GM18907 (cell line): ENCODE data around the gene CCNY.
"Not testable (repeated sequence)": the region's sequence is repeated elsewhere in the genome, so short reads cannot be mapped to it uniquely, and the experiment has no call there.

Experiments
- ATAC-seq: cut with Tn5 transposase; IDR thresholded peaks from one replicate; pipeline ENCODE4 v1.9.1; 2021; ENCODE audit warnings: mild to moderate bottlenecking, moderate library complexity; ENCODE audit not compliant: unreplicated experiment

Gene CCNY

DNA sequence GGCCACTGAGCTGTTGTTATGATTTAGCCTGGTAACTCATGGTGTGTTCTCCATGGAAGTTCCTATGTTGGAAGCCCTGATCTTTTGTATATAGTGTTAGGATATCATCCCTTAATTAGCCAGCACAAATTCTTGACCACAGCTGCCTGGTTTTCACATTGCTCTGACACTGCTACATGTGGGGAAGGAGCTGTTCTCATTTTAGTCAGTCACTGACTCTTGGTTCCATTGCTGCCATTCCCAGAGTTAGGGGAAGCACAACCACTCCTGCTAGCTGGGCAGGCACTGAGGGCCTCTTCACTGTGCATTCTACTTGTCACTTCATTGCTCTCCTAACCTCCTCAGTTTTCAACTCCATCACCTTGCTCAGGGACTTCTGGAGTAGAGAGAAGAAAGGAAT, 170.4 kb downstream of the CCNY start:
- no peak for ATAC-seq

DNA sequence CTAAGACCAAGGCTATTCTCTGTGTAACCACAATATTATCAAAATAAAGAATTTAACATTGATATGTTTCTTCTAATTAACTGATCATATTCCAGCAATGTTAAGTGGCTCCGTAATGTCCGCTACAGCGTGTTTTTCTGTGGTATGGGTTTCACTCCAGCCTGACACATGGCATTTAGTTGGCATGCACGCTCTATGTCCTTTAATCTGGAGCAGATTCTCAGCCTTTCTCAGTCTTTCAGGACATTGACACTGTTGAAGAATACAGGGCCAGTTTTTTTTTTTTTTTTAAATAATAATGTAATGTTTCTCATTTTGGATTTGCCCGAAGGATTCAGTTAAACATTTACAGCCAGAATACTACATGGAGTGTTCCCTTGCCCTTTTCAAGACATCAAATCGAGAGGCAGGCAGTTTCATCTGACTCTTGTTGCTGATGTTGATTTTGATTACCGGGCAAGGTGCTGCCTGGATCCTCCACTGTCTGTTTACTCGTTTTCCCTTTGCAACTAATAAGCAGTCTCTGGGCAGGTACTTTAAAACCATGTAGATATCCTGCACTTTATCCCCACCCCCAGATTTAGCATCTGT, 171.3 kb downstream of the CCNY start:
- ATAC-seq = no peak

DNA sequence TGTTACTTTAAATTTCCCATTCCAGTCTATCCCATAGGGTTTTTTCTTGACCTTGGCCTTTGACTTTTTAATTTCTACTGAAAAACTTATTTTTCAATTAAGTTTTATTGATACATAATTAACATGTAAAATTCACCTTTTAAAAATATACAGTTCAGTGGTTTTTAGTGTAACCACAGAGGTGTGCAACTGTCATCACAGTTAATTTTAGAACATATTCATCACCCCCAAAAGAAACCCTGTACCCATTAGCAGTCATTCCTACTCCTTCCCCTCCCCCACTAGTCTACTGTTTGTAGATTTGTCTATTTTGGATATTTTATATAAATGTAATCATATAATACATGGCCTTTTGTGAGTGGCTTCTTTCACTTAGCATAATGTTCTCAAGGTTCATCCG, 172.3 kb downstream of the CCNY start:
- no peak for ATAC-seq

DNA sequence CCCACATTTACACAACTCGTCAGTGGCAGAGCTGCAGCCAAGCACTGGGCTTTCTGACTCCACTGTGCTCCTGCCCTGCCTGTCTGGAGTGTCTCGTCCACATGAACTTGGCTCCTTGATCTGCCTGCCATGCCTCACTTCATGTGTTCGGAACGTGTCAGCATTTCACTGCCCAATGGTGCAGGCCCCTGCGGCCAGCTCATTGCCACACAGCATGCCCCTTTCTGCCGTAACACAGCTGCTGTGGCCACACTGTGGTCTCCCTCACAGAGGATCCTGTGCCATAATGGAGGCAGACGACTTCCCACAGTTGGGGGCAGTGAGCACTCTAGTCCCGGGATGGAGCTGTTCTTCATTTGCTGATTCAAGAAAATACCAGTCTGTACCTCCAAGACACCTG, 174.6 kb downstream of the CCNY start:
- no peak for ATAC-seq

DNA sequence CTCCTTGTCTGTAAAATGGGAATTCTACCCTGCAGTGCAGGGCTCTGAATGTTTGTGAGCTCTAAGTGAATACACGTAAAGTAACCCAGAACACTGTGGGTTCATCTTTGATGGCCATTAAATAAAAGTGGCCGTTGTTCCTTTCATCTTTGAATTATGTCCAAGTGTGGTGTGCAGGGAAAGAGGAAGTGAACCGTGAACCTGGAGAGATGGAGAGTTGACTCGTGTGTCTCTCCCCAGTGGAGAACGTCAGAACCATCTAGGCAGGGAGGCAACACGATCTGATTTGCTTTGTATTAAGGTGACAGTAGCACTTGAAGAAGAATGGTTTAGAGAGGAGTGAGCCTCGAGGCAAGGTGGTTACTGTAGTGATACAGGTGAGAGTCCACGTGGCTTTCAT, 175.3 kb downstream of the CCNY start:
- ATAC-seq = no peak

DNA sequence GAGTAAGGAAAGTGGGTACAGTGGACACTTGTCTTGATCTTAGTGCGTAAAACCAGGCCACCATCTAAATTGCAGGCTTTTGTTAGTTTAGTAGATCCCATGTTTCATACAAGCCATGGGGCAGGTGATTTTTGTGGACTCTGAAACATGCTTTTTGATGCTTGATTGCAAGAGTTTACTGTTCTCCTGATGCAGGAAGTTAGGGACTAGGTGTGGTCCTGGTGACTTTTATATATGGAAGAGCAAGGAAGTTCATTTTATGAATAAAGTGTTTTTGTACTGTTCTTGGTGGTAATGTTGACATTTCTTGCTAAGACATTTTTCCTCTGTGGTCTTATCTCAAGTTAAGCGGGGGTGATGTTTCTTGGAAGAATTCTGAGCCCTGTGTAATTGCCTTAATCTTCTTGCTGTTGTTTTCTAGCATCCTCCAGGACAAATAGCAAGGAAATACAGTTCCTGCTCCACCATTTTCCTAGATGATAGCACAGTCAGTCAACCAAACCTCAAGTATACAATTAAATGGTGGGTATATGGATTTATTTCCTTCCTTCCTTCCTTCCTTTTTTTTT, 179.9 kb downstream of the CCNY start:
- ATAC-seq = no peak

DNA sequence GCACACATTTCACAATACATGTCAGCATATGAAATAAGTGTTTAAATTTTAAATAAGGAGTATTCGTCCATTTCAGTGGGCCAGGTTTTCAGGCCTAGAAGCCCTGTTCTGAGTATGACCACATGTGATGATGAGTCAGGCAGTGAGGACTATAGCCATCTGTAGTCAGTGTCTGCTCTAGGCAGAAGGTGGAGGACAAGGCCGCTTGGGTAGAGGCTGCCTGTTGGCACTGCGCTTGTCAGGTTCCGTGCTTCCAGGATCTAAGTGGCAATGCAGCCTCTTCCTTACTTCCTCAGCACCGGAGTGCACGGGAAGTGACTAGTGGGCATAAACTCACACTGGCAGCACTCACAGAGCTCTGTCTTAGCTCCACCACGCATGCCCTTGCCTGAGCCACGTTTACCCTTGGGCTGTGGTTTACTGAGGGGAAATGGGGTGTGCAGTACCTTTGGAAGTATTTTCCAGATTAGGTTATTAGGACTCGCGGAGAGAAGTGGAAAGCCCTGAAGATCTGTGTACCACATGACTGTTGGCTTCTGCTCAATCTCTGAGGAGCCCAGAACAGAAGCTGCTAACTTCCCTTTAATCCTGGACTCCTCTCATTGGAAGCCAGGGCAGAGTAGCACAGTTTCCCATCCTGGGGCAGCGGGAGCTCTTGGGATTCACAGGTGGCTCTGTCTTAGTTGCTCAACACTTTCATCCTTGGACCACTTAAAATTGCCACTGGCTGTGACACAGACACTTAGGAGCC, 181.3 kb downstream of the CCNY start:
- ATAC-seq = no peak

DNA sequence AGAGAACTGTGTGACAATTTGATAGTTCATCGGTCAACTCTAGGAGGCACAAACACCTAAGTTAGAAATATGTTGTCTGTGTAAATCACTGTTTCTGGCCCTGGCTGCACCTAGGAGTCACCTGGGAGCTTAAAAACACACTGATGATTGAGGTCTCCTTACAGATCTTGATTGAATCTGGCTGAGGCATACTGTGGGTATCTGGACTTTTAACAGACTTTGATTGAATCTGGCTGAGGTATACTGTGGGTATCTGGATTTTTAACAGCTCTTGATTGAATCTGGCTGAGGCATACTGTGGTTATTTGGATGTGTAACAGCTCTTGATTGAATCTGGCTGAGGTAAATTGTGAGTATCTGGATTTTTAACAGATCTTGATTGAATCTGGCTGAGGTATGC, 181.9 kb downstream of the CCNY start:
- not testable (repeated sequence) for ATAC-seq

DNA sequence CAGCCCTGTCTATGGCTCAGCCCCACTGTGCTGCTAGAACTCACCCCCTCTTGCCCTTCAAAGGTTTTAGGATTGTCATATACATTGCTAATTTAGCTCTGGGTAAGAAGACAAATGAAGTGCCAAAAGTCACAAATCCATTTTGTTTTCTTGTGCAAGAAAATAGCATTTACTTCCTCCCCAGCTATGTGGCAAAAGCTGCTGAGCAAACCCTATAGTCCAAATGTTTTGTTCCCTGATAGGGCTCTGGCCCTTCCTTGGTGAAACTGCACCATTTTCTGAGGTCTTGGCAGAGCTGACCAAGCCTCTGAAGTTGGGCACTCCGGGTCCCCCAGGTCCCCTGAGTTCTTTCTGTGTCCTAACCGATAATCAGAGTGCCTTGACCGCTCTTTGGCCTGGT, 184.7 kb downstream of the CCNY start:
- no peak for ATAC-seq

DNA sequence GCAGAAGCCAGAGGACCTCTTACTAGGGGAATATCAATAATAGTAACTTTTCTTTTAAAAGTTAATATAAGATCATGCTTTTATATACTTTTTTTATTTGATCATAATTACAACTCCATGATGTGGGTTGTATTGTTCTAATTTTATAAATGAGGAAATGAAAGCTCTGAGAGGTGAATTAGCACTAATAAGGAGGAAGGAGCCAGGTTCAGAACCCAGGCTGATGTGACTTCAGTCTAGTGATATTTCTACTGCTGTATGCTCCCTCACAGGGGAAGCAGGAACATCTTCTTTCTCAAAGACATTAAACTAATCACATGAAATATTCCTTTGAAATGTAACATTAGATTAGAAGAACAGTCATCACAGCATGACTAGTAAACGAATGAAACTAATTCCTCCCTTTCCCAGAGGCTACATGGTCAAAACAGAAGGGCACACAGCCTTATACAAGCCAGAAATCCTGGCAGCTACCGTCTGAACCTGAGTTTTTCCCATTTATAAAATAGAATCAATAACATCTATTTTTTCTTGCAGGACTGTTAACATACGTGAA, 187.4 kb downstream of the CCNY start:
- no peak for ATAC-seq

DNA sequence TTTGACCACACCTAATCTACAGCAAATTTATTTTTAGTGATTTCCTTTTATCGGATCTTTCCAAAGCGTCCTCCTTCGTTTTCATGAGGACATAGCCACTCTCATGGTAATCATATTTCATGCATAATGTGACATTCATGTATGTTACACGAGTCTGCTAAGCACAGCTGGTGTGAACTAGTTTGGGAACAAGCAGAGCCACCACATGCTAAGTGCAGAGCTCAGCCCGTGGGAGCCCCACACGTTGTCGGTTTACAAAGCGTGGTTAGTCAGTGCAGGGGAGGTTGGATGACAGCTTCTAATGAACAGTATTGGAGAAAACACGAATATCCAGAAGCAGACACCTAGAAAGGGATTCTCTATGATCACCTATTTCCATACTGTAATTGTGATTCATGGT, 190.4 kb downstream of the CCNY start:
- no peak for ATAC-seq

DNA sequence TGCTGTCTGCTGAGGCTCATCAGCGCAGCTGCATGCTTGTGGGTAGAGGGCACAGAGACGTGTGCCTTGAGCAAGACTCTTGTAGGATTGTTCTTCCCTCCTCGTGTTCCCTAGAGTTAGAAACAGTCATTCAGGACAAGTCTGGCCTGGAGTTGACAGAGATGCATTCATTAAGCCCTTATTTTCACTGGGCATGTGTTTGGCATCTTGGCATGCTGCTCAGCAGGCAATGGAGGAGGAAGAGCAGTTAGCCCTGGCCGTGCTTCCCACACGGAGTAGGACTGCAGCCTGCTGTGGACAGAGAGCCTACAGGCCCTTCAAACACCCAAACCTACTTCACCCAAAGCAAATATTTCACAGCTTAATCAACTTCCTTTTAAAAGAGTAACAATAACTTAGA, 195.8 kb downstream of the CCNY start:
- ATAC-seq = no peak

DNA sequence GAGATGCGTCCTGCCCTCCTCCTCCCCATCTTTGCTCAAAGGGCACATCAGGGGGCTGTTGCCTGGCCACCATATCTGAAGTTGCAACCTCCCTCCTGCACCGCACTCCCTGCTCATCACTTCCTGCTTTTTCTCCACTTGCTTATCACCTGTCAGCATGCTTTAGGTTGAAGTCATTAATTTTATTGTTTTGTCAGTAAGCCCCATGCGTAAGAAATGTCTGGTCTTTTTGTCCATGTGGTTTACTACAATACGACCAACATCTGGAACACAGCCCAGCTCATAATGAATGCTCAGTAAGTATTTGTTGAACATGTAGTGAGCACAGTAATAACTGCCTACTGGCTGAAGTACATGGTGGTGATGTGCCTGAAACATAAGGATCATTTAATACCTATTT, 197.3 kb downstream of the CCNY start:
- ATAC-seq = no peak

DNA sequence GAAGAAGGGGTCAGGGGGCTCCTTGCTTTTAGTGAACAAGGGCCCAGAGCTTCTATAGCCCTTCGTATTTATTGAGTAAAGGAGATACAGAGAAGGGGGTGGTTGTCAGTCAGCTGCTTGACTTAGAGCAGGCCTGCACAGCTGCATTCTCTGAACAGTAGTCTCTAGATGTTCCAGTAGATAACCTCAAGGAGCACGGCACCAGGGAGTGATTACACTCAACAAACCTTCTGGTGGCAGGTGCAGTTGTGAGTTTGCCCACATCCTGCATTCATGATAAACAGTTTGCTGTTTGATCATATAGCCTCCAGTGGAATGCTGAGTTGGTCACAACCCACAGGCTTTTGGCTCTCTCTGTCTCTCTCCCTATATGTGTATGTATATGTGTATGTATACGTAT, 198.8 kb downstream of the CCNY start:
- no peak for ATAC-seq

DNA sequence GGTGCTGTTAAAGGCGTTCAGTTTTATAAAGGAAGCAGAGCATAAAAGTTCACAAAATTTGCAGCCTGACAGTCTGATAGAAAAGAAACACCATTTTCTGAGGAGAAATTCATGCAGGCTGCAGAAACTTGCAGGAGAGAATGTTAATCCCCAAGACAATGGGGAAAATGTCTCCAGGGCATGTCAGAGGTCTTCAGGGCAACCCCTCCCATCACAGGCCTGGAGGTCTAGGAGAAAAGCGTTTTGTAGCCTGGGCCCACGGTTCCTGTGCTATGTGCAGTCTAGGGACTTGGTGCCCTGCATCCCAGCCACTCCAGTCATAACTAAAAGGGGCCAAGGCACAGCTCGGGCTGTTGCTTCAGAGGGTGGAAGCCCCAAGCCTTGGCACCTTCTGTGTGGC, 200.5 kb downstream of the CCNY start:
- no peak for ATAC-seq

DNA sequence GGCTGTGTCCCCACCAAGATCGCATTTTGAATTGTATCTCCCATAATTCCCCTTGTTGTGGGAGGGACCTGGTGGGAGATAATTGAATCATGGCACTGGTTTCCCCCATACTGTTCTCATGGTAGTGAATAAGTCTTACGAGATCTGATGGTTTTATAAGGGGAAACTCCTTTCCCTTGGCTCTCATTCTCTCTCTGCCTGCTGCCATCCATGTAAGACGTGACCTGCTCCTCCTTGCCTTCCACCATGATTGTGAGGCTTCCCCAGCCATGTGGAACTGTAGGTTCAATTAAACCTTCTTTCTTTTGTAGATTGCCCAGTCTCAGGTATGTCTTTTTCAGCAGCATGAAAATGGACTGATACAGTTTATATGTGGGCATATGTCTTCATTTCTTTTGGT, 201.6 kb downstream of the CCNY start:
- not testable (repeated sequence) for ATAC-seq

DNA sequence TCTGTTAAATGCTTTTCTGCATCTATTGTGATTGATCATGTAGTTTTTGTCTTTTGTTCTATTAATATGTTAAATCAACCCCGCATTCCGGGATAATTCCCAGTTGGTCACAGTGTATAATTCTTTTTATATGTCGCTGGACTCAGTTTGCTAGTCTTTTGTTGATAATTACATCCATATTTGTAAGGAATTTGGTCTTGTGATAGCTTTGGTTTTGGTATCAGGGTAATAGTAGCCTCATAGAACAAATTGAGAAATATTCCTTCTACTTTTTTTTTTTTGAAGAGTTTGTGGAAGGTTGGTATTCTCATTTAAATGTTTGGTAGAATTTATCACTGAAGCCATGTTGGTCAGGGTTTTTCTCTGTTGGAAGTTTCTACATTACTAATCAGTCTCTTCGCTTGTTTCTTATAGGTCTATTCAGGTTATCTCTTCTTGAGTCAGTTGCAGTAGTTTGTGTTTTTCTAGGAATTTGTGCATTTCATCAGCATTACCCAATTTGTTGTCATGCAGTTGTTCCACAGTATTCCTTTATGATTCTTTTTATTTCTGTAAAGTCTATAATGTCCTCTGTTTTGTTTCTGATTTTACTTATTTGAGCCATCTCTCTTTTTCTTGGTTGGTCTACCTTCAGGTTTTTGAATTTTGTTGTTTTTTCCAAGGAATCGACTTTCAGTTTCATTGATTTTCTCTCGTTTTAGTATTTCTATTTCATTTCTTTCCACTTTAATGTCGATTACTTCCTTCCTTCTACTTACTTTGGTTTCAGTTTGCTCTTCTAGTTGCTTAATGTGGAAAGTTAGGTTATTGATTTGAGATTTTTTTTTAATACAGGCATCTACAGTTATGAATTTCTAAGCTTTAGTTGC, 204.2 kb downstream of the CCNY start:
- ATAC-seq = no peak

DNA sequence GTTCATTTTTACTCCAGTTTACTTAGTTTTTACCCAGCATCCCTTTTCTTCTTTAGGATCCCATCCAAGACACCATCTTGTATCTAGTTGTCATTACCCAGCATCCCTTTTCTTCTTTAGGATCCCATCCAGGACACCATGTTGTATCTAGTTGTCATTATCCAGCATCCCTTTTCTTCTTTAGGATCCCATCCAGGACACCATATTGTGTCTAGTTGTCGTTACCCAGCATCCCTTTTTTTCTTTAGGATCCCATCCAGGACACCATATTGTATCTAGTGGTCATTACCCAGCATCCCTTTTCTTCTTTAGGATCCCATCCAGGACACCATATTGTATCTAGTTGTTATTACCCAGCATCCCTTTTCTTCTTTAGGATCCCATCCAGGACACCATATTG, 205.4 kb downstream of the CCNY start:
- no peak for ATAC-seq

DNA sequence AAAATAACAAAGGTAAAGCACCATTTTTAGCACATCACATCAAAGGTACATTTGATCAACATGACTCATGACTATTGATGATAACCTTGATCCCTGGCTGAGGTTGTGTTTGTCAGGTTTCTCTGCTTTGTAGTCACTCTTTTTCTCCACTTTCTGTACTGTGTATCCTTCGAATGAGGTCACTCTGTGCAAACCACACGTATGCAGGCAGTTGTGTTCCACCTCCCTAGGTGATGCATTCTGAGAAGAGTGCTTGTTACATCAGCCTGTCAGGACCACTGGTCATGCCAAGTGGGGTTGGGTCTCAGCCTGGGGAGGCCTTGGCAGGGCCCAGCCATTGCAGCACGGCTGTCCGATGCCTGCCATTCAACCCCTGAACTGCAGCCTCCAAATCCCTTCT, 206.0 kb downstream of the CCNY start:
- no peak for ATAC-seq

DNA sequence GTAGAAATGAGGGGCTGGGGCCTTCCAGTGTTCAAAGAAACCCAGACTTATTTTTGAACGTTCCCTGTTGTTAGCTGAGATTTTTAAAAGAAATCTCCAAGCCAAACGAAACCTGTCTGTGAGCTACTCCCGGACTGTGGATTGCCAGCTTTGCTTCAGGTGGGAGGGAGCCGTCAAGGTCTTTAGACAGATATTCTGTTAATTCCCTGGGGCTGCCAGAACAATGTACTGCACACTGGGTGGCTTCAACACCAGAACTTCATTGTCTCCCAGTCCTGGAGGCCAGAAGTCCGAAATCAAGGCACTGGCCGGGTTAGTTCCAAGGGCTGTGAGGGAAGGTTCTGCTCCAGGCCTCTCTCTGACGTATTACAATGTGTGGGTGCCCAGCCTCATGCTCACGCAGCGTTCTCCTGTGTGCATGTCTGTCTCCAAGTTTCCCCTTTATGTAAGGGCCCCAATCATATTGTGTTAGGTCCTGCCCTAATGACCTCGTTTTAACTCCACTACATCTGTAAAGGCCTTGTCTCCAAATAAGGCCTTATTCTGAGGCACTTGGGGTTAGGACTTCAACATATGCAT, 208.9 kb downstream of the CCNY start:
- no peak for ATAC-seq
